Measurements from ENCODE around the gene PIGM.

- TF ChIP-seq CTCF (IDR thresholded peaks at IDR 0.05): no peak
- no peak for TF ChIP-seq EP300 (IDR thresholded peaks at IDR 0.05)
- no peak for TF ChIP-seq POLR2A (IDR thresholded peaks at IDR 0.05)
- TF ChIP-seq POLR2AphosphoS5 (IDR thresholded peaks at IDR 0.05): no peak
These were observed 16.5 kb upstream of the PIGM start for GRCh38 chr1:160048335-160048734.
